ENCODE measurements around the gene CFAP221. TPM values are rescaled to one million over a fixed set of nuclear protein-coding genes. Genes with fewer than 3 reads are reported as not detected.

The CFAP221 gene
- total RNA-seq, 1 experiment from 2014 or later = 0.20 TPM

GRCh38 chr2:119567292-119567691 is 23.0 kb downstream of the CFAP221 start:
- H2BK12ac ChIP-seq (ENCODE audit: insufficient read length, low read depth, low read length) = no peak overlapping the region
- no peak overlapping the region for H4K5ac ChIP-seq (ENCODE audit: insufficient read length, low read depth, low read length)
- H3T11ph ChIP-seq (ENCODE audit: low read length) = no peak overlapping the region
- H3K4ac ChIP-seq (ENCODE audit: low read depth, low read length) = no peak overlapping the region
- H3K4me3 Mint-ChIP-seq = no peak overlapping the region
- H3K14ac ChIP-seq (ENCODE audit: insufficient read depth, low read length) = no peak overlapping the region
- H3K79me2 ChIP-seq (ENCODE audit: insufficient read depth, low read length) = no peaks in the 10 kb centered on the region
- no peaks in the 10 kb centered on the region for H3K9me3 ChIP-seq (ENCODE audit: control insufficient read depth, low read depth, low read length)
- DNase-seq = no peak
- H3K4me1 ChIP-seq (ENCODE audit: insufficient read depth, low read length) = no peaks in the 10 kb centered on the region
- no peaks in the 10 kb centered on the region for H3K23me2 ChIP-seq (ENCODE audit: insufficient read length, low read depth, low read length, poor library complexity, severe bottlenecking)
- no peak overlapping the region for H2BK5ac ChIP-seq (ENCODE audit: insufficient read length, low read length)
- no peaks in the 10 kb centered on the region for H4K20me1 ChIP-seq (ENCODE audit: control insufficient read depth, insufficient read depth, insufficient read length)
- H2AK5ac ChIP-seq (ENCODE audit: insufficient read length, low read length) = no peak overlapping the region
- no peaks in the 10 kb centered on the region; the same call in none of the 2 replicates for H3K27me3 Mint-ChIP-seq (ENCODE audit: low read depth)
- no peak overlapping the region for H3K23ac ChIP-seq (ENCODE audit: insufficient read length, low read depth, low read length)
- no peak overlapping the region for H3K18ac ChIP-seq (ENCODE audit: insufficient read length, low read depth, low read length)
- no peak overlapping the region for H3K56ac ChIP-seq (ENCODE audit: insufficient read length, low read depth, low read length)
- no peak overlapping the region for H2BK120ac ChIP-seq (ENCODE audit: low read depth, low read length, poor library complexity, severe bottlenecking)
- TF ChIP-seq, protein P1, sequence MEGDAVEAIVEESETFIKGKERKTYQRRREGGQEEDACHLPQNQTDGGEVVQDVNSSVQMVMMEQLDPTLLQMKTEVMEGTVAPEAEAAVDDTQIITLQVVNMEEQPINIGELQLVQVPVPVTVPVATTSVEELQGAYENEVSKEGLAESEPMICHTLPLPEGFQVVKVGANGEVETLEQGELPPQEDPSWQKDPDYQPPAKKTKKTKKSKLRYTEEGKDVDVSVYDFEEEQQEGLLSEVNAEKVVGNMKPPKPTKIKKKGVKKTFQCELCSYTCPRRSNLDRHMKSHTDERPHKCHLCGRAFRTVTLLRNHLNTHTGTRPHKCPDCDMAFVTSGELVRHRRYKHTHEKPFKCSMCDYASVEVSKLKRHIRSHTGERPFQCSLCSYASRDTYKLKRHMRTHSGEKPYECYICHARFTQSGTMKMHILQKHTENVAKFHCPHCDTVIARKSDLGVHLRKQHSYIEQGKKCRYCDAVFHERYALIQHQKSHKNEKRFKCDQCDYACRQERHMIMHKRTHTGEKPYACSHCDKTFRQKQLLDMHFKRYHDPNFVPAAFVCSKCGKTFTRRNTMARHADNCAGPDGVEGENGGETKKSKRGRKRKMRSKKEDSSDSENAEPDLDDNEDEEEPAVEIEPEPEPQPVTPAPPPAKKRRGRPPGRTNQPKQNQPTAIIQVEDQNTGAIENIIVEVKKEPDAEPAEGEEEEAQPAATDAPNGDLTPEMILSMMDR (conservative IDR thresholded peaks at IDR 0.05) = no peak
- peaks cover 3 to 5% (median 3%) of the 10 kb centered on the region in 3 experiments; a peak in 3 of 7 replicates for H3K36me3 Mint-ChIP-seq (ENCODE audit: insufficient read depth in 1 of 3, low read depth in 3 of 3)
- H3K79me1 ChIP-seq (ENCODE audit: insufficient read depth, low read depth, low read length, poor library complexity, severe bottlenecking) = no peaks in the 10 kb centered on the region
- H3K27ac ChIP-seq (ENCODE audit: insufficient read length, low read depth, low read length) = no peak overlapping the region
- no peak overlapping the region for H3K4me2 ChIP-seq (ENCODE audit: insufficient read depth, insufficient read length, low read length)
- no peak overlapping the region for H2BK15ac ChIP-seq (ENCODE audit: low read depth, low read length)
- no peak overlapping the region for H3K9ac ChIP-seq (ENCODE audit: extremely low read depth, insufficient read length, low read length)
- peaks cover 14 to 17% of the 10 kb centered on the region in 2 experiments; a peak in 4 of 5 replicates for H3K9me3 Mint-ChIP-seq
- H3K4me1 Mint-ChIP-seq = no peaks in the 10 kb centered on the region
- H3K27ac Mint-ChIP-seq = no peak overlapping the region
- no peak overlapping the region for H4K8ac ChIP-seq (replicated peaks; ENCODE audit: insufficient read length, low read depth, low read length)
- H4K91ac ChIP-seq (ENCODE audit: insufficient read length, low read depth, low read length) = no peak overlapping the region
- H2BK20ac ChIP-seq (ENCODE audit: low read depth, low read length, poor library complexity, severe bottlenecking) = no peak overlapping the region
- H3K27me3 ChIP-seq (ENCODE audit: insufficient read depth, low read length) = no peaks in the 10 kb centered on the region
- no peak overlapping the region for H2AFZ ChIP-seq (ENCODE audit: low read length)

Data from H9 (cell line).